HG02885 (cell line): ENCODE results near the gene CIAO3.

Source experiments
- ATAC-seq: cut with Tn5 transposase; IDR thresholded peaks from one replicate; pipeline ENCODE4 v1.9.1; 2021; ENCODE audit warnings: mild to moderate bottlenecking; ENCODE audit not compliant: unreplicated experiment, poor library complexity

CIAO3 gene

GRCh38 chr16:726188-726437 is 14.7 kb downstream of the CIAO3 start:
- no peak for ATAC-seq

- no peak for ATAC-seq
These were observed 15.2 kb downstream of the CIAO3 start for GRCh38 chr16:725463-726187.

GRCh38 chr16:725041-725376 is 15.8 kb downstream of the CIAO3 start:
- no peak for ATAC-seq

- no peak for ATAC-seq
These were observed 16.4 kb downstream of the CIAO3 start for GRCh38 chr16:724188-725040.

- no peak for ATAC-seq
These were observed 17.1 kb downstream of the CIAO3 start for GRCh38 chr16:723695-724094.

GRCh38 chr16:722835-723633 is 17.8 kb downstream of the CIAO3 start:
- no peak for ATAC-seq

GRCh38 chr16:721765-722540 is 18.8 kb downstream of the CIAO3 start:
- no peak for ATAC-seq

GRCh38 chr16:720990-721764 is 19.6 kb downstream of the CIAO3 start, which contains the start of gene ANTKMT:
ANTKMT (plus strand) TSS chr16:721146; CDS start chr16:721275, 129 bp downstream.
- peak; percentile 71 for ATAC-seq

GRCh38 chr16:720447-720989 is 20.3 kb downstream of the CIAO3 start:
- peak; percentile 15 for ATAC-seq

GRCh38 chr16:719815-720446 is 20.9 kb downstream of the CIAO3 start:
- ATAC-seq: no peak

- ATAC-seq: no peak
These were observed 21.9 kb downstream of the CIAO3 start for GRCh38 chr16:718922-719321.

GRCh38 chr16:718389-718788 is 22.4 kb downstream of the CIAO3 start:
- no peak for ATAC-seq

GRCh38 chr16:717450-718245 is 23.1 kb downstream of the CIAO3 start:
- no peak for ATAC-seq

- ATAC-seq: no peak
These were observed 23.9 kb downstream of the CIAO3 start for GRCh38 chr16:716768-717325.

- no peak for ATAC-seq
These were observed 24.6 kb downstream of the CIAO3 start for GRCh38 chr16:716200-716568.

- ATAC-seq: peak; percentile 14
These were observed 25.2 kb downstream of the CIAO3 start for GRCh38 chr16:715477-716199.
